ENCODE results near the gene XRCC5.

DNA sequence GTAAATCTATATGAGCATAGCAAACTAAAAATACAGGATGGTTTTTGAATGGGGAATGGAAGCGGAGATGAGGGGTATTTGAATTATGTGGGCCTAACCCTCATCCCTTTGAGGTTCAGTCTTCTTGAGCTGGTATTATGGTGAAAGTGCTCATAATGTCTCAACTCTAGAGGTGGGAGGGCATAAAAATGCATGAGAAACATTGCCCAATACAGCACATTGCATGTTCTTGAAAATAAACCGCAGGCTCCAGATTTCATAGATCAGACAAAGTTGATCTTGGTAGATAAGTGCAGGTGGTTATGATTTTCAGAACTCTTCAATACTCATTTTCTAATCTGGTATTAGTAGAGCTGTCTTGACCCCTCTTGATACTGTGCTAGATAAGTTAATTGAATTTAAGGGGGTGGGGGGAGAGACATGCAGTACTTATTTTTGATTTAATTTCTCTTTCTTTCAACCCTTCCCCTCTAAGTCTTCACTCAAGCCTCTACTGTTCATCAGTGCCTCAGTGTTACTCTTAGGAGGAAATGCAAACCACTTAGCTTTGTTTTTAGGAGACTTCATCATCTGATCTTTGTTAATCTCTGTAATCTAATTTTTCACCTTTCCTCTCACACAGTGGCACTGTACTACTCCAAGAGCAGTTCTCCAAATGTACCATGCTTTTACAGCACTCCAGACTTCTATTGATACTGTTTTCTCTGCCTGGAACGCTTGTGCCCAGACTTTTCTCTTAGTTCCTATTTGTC is 22.2 kb downstream of the XRCC5 start:
- no peak for TF ChIP-seq TAF1 (IDR thresholded peaks at IDR 0.05; ENCODE audit: borderline replicate concordance, insufficient read depth, low read length)
- TF ChIP-seq POLR2AphosphoS5 (IDR thresholded peaks at IDR 0.05; ENCODE audit: low read depth, low read length): no peak
- no peak for TF ChIP-seq SIN3A (IDR thresholded peaks at IDR 0.05; ENCODE audit: borderline replicate concordance, insufficient read depth, low read length)
- TF ChIP-seq, protein P1, sequence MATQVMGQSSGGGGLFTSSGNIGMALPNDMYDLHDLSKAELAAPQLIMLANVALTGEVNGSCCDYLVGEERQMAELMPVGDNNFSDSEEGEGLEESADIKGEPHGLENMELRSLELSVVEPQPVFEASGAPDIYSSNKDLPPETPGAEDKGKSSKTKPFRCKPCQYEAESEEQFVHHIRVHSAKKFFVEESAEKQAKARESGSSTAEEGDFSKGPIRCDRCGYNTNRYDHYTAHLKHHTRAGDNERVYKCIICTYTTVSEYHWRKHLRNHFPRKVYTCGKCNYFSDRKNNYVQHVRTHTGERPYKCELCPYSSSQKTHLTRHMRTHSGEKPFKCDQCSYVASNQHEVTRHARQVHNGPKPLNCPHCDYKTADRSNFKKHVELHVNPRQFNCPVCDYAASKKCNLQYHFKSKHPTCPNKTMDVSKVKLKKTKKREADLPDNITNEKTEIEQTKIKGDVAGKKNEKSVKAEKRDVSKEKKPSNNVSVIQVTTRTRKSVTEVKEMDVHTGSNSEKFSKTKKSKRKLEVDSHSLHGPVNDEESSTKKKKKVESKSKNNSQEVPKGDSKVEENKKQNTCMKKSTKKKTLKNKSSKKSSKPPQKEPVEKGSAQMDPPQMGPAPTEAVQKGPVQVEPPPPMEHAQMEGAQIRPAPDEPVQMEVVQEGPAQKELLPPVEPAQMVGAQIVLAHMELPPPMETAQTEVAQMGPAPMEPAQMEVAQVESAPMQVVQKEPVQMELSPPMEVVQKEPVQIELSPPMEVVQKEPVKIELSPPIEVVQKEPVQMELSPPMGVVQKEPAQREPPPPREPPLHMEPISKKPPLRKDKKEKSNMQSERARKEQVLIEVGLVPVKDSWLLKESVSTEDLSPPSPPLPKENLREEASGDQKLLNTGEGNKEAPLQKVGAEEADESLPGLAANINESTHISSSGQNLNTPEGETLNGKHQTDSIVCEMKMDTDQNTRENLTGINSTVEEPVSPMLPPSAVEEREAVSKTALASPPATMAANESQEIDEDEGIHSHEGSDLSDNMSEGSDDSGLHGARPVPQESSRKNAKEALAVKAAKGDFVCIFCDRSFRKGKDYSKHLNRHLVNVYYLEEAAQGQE (IDR thresholded peaks at IDR 0.05; ENCODE audit: insufficient read depth in 1 of 2, low read depth in 2 of 2, low read length in 2 of 2): no peak

All from PFSK-1 (cell line).